ENCODE results near the gene PSMD13.

GRCh38 chr11:293271-293851, 56.6 kb downstream of the PSMD13 start:
- TF ChIP-seq, protein P1, sequence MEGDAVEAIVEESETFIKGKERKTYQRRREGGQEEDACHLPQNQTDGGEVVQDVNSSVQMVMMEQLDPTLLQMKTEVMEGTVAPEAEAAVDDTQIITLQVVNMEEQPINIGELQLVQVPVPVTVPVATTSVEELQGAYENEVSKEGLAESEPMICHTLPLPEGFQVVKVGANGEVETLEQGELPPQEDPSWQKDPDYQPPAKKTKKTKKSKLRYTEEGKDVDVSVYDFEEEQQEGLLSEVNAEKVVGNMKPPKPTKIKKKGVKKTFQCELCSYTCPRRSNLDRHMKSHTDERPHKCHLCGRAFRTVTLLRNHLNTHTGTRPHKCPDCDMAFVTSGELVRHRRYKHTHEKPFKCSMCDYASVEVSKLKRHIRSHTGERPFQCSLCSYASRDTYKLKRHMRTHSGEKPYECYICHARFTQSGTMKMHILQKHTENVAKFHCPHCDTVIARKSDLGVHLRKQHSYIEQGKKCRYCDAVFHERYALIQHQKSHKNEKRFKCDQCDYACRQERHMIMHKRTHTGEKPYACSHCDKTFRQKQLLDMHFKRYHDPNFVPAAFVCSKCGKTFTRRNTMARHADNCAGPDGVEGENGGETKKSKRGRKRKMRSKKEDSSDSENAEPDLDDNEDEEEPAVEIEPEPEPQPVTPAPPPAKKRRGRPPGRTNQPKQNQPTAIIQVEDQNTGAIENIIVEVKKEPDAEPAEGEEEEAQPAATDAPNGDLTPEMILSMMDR (IDR thresholded peaks at IDR 0.05): no peak
- TF ChIP-seq ZFX (IDR thresholded peaks at IDR 0.05; ENCODE audit: borderline replicate concordance): no peak
